ENCODE measurements around the gene TNFSF4.

- TF ChIP-seq CTCF (IDR thresholded peaks at IDR 0.05) (no peak), POLR2A (IDR thresholded peaks at IDR 0.05) (no peak), EP300 (IDR thresholded peaks at IDR 0.05) (no peak)
These were observed 38.2 kb downstream of the TNFSF4 start for GRCh38 chr1:173168941-173169340.

Data from tibial nerve (tissue), 4 donors.